ENCODE measurements around the gene NT5C.
A peak's percentile ranks its signal among the peaks of the same experiment; 100 is the strongest.

NT5C gene

DNA sequence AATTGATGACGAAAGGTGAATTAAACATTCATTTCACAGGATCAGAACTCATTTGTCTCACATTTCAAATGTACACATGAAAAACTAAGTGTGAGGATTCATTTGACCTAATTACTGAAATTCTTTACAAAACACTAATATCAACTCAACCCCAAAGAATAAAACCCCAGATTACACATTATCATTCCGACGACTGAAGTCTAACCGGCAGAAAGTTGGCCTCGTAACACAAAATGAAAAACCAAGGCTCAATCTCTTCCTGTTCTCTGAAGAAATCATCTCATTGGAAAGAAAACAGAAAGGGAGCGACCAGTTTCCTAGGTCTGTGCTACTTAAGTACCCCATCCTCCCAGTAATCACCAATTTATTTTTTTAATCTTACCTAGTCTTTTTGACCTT is 21.0 kb upstream of the NT5C start:
- TF ChIP-seq, protein P1, sequence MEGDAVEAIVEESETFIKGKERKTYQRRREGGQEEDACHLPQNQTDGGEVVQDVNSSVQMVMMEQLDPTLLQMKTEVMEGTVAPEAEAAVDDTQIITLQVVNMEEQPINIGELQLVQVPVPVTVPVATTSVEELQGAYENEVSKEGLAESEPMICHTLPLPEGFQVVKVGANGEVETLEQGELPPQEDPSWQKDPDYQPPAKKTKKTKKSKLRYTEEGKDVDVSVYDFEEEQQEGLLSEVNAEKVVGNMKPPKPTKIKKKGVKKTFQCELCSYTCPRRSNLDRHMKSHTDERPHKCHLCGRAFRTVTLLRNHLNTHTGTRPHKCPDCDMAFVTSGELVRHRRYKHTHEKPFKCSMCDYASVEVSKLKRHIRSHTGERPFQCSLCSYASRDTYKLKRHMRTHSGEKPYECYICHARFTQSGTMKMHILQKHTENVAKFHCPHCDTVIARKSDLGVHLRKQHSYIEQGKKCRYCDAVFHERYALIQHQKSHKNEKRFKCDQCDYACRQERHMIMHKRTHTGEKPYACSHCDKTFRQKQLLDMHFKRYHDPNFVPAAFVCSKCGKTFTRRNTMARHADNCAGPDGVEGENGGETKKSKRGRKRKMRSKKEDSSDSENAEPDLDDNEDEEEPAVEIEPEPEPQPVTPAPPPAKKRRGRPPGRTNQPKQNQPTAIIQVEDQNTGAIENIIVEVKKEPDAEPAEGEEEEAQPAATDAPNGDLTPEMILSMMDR (IDR thresholded peaks at IDR 0.05; ENCODE audit: low read depth, low read length, poor library complexity, severe bottlenecking), result no peak
- no peak for TF ChIP-seq EZH2phosphoT487 (IDR thresholded peaks at IDR 0.05; ENCODE audit: borderline replicate concordance, low read length)
- Histone ChIP-seq H3K4me1 (ENCODE audit: control insufficient read depth, low read length) (peaks cover 26% of the 10 kb centered on the region), H3K4me2 (ENCODE audit: low read length) (peak overlapping the region; percentile 85), H3K27me3 (ENCODE audit: control insufficient read depth, low read length) (no peaks in the 10 kb centered on the region), H3K79me2 (ENCODE audit: control insufficient read depth, low read length) (peaks cover 70% of the 10 kb centered on the region), H3K27ac (ENCODE audit: low read depth, low read length) (0 out of 2 replicates have a peak overlapping the region, but pooled peaks have one; percentile 46), H3K4me3 (ENCODE audit: low read length) (peak overlapping the region; percentile 94), H3K9me2 (replicated peaks; ENCODE audit: control insufficient read depth, low read length) (no peaks in the 10 kb centered on the region), H3F3A (ENCODE audit: control insufficient read depth, insufficient read depth) (peaks cover 14% of the 10 kb centered on the region), H3K9me3 (ENCODE audit: control insufficient read depth, insufficient read depth, low read length) (no peaks in the 10 kb centered on the region), H3K36me3 (ENCODE audit: control insufficient read depth, low read length) (peaks cover 49% of the 10 kb centered on the region), H4K20me1 (ENCODE audit: control insufficient read depth, insufficient read depth, low read depth, low read length) (peaks cover 10% of the 10 kb centered on the region)

DNA sequence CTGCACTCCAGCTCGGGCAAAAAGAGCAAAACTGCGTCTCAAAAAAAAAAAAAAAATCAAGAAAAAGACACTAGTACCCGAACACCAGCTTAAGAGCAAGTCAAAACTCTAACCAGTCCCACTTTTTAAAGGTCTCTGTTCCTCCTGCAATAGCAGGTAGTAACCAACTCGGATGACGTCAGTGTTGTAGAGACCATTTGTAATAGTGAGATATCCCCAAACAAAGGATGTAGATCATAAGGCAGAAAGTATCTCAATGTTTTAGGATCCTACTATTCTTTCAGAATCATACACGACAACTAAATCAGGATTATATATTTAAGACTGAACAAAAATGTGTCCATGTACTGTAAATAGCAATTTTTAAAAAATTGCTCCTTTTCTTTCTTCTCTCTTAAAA is 20.4 kb upstream of the NT5C start:
- TF ChIP-seq, protein P1 (IDR thresholded peaks at IDR 0.05; ENCODE audit: low read depth, low read length, poor library complexity, severe bottlenecking), result no peak
- TF ChIP-seq EZH2phosphoT487 (IDR thresholded peaks at IDR 0.05; ENCODE audit: borderline replicate concordance, low read length), result no peak
- Histone ChIP-seq H3K9me2 (replicated peaks; ENCODE audit: control insufficient read depth, low read length) (no peaks in the 10 kb centered on the region), H3K27me3 (ENCODE audit: control insufficient read depth, low read length) (no peaks in the 10 kb centered on the region), H4K20me1 (ENCODE audit: control insufficient read depth, insufficient read depth, low read depth, low read length) (peaks cover 10% of the 10 kb centered on the region), H3K4me3 (ENCODE audit: low read length) (peak overlapping the region; percentile 94), H3K79me2 (ENCODE audit: control insufficient read depth, low read length) (peaks cover 74% of the 10 kb centered on the region), H3K4me1 (ENCODE audit: control insufficient read depth, low read length) (peaks cover 26% of the 10 kb centered on the region), H3K27ac (ENCODE audit: low read depth, low read length) (no peak overlapping the region), H3F3A (ENCODE audit: control insufficient read depth, insufficient read depth) (peaks cover 14% of the 10 kb centered on the region), H3K4me2 (ENCODE audit: low read length) (peak overlapping the region; percentile 85), H3K9me3 (ENCODE audit: control insufficient read depth, insufficient read depth, low read length) (no peaks in the 10 kb centered on the region), H3K36me3 (ENCODE audit: control insufficient read depth, low read length) (peaks cover 49% of the 10 kb centered on the region)

DNA sequence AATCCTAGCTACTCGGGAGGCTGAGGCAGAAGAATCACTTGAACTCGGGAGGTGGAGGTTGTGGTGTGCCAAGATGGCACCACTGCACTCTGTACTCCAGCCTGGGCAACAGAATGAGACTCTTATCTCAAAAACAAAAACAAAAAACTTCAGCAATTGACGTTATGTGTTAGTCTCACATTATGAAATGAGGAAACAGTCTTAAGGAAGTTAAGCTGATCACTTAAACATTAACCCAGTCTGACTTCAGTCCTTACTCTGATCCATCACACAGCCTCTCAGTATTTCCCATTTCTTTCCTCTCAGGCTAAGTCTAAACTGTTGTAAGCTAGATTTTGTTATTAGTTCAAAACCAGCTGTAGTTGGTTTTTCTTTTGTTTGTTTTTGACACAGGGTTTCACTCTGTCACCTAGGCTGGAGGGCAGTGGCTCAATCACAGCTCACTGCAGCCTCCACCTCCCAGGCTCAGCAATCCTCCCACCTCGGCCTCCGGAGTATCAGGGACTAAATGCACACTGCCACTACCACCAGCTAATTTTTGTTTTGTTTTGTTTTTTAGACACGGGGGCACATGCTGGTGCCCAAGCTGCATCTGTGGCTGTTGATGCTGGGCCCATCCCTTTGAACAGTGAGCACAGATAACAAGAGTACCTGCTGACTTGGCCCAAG is 16.5 kb upstream of the NT5C start:
- H3K27me3 ChIP-seq (ENCODE audit: control insufficient read depth, low read length), result no peaks in the 10 kb centered on the region
- H3K27ac ChIP-seq (ENCODE audit: low read depth, low read length), result no peak overlapping the region
- H3F3A ChIP-seq (ENCODE audit: control insufficient read depth, insufficient read depth), result 0 out of 2 replicates have a peak, but pooled peaks cover 5% of the 10 kb centered on the region
- no peaks in the 10 kb centered on the region for H3K9me2 ChIP-seq (replicated peaks; ENCODE audit: control insufficient read depth, low read length)
- peaks cover 78% of the 10 kb centered on the region for H3K36me3 ChIP-seq (ENCODE audit: control insufficient read depth, low read length)
- H4K20me1 ChIP-seq (ENCODE audit: control insufficient read depth, insufficient read depth, low read depth, low read length), result peaks cover 8% of the 10 kb centered on the region
- TF ChIP-seq, protein P1 (IDR thresholded peaks at IDR 0.05; ENCODE audit: low read depth, low read length, poor library complexity, severe bottlenecking), result no peak
- TF ChIP-seq EZH2phosphoT487 (IDR thresholded peaks at IDR 0.05; ENCODE audit: borderline replicate concordance, low read length), result no peak
- peaks cover 13% of the 10 kb centered on the region for H3K4me1 ChIP-seq (ENCODE audit: control insufficient read depth, low read length)
- H3K9me3 ChIP-seq (ENCODE audit: control insufficient read depth, insufficient read depth, low read length), result no peaks in the 10 kb centered on the region
- H3K79me2 ChIP-seq (ENCODE audit: control insufficient read depth, low read length), result peaks cover 59% of the 10 kb centered on the region
- H3K4me2 ChIP-seq (ENCODE audit: low read length), result no peak overlapping the region
- H3K4me3 ChIP-seq (ENCODE audit: low read length), result no peak overlapping the region

All from DOHH2 (cell line).